NCI-H345 treated with DMSO at 0.1 percent for 48 hours (cell line): Measurements from ENCODE around the gene LRRN3.

ENCODE experiments used
- DNase-seq: peaks from one replicate; lab custom pipeline; 2025; ENCODE audit not compliant: unreplicated experiment; lab: John Stamatoyannopoulos, UW

The LRRN3 gene

DNA sequence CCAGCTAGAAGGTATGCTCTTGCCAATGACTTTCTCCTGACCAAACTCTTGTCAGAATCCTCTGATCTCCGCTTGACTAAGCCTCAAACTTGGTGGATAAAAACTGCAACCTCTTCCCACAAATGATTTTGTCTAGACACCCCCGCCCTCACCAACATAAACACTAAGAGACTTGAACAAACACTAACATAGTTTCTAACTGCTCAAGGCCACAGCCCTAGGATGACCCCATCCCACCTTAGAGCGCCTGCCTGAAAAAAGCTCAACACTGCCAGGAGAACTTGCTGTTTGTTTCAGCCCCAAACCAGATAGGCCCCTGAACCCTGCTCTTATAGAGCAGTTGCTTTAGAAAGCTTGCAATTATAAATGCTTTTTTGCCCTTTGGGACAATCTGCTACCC lies 71.8 kb downstream of the LRRN3 start:
- no peak for DNase-seq

DNA sequence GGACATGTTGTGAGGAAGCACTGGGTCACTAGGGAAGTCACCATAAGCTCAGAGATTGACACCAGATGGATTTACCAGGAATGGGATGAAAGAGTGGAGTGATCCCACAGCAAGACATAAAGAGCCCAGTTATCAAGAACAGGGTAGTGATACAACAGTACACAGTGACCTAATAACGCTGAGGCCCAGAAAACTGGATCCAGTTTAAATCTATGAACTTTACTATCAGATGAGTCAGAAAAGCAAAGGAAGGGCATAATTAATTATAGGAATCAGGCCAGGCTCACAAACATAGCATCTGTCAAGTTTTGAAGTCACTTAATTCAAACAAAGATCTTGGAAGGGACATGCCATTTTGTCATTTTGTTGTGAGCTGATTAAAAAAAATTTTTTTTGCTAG lies 73.5 kb downstream of the LRRN3 start:
- no peak for DNase-seq

DNA sequence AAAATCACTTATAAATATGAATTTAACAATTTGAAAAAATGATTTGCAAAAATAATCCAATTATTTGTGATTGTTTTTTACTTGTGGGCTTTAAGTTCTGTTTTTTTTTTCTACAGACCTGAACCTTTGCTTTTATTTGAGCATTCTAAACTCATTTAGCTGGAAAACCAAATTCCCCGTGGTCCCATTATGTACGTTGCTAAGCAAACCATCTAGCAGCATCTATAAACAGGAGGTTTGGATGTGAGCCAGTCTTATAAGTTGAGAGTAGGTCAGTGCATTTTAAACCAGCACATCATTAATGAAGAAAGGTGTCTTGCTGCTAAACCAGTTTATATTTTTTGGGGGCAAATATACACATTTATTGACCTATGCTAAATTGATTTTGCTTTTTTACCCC lies 77.3 kb downstream of the LRRN3 start:
- DNase-seq, result peak; percentile 64

GRCh38 chr7:111172564-111173257 lies 81.8 kb downstream of the LRRN3 start:
- no peak for DNase-seq

- DNase-seq, result no peak
Measured at GRCh38 chr7:111173528-111173927, 82.6 kb downstream of the LRRN3 start.

- DNase-seq, result no peak
Measured at GRCh38 chr7:111173990-111174389, 83.1 kb downstream of the LRRN3 start.

DNA sequence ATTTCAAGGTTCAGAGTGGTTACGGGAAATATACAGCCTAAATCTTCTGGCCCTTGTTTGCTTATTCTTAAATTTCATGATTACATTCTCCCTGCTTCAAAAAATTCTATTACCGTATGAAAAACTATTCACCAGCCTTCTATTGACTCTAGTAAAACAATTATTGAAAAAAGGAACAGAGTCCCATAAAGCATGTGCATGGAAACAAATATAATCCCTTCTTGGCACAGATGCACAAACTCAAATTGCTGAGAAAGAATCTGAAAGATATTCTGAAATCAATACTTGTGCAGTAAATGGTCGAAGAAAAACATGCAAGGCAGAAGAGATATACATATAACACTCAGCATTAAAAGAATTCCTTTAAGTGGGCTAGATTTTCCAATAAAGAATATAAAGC lies 83.6 kb downstream of the LRRN3 start:
- DNase-seq, result no peak
